ENCODE data around the gene LRRC32.

LRRC32 gene

GRCh38 chr11:76671237-76671592 is 668 bp upstream of the LRRC32 start:
- no peak for DNase-seq (ENCODE audit: low spot score)
- no peak for TF ChIP-seq CTCF (IDR thresholded peaks at IDR 0.05; ENCODE audit: extremely low read depth, missing control alignments)

- TF ChIP-seq CTCF (IDR thresholded peaks at IDR 0.05; ENCODE audit: extremely low read depth, missing control alignments): no peak
- no peak for DNase-seq (ENCODE audit: low spot score)
Measured at GRCh38 chr11:76669901-76670484, 554 bp downstream of the LRRC32 start.

- DNase-seq (ENCODE audit: low spot score): no peak
- no peak for TF ChIP-seq CTCF (IDR thresholded peaks at IDR 0.05; ENCODE audit: extremely low read depth, missing control alignments)
Measured at GRCh38 chr11:76668362-76669155, 2.0 kb downstream of the LRRC32 start.

DNA sequence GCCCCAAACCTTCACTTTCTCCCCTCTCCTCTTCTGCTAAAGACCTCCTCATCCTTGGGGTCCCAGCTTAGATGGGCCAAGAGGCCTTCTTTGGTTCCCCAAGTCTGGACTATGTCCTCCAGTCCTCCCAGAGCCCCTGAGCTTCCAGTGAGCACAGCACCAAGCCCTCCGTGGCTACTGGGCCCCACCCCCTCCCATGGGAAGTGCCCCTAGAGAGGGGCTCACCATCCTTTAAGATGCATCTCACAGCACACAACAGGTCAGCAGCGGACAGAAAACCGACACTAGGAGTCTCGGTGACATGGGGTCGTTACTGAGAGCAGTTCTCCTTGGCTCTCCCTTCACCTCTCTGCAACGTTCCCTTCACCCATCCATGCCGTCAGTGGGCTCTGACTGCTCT is 2.7 kb downstream of the LRRC32 start:
- no peak for DNase-seq (ENCODE audit: low spot score)

GRCh38 chr11:76667271-76667818 is 3.2 kb downstream of the LRRC32 start:
- DNase-seq (ENCODE audit: low spot score): no peak
- no peak for TF ChIP-seq CTCF (IDR thresholded peaks at IDR 0.05; ENCODE audit: extremely low read depth, missing control alignments)

More for the DNA sequence above, 2.7 kb downstream of the LRRC32 start:
- TF ChIP-seq CTCF (IDR thresholded peaks at IDR 0.05; ENCODE audit: extremely low read depth, missing control alignments): no peak

DNA sequence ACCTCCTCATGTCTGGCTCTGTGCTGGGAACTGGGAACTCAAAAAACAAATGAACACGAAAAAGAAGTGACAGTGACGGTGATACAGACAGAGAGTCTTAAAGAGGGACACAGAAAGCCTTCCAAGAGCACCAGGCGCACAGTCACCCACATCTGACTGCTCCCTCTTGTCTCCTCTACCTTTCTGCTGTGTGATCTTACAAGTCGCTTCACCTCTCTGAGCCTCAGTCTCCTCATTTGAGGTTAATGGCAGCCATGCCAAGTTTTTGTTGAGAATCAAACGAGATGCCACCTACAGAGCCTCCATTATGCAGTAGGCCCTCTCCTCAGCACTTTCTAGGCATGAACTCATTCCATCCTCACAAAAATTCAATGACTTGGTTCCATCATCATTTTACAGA is 3.7 kb downstream of the LRRC32 start:
- DNase-seq (ENCODE audit: low spot score): no peak
- no peak for TF ChIP-seq CTCF (IDR thresholded peaks at IDR 0.05; ENCODE audit: extremely low read depth, missing control alignments)

- TF ChIP-seq CTCF (IDR thresholded peaks at IDR 0.05; ENCODE audit: extremely low read depth, missing control alignments): no peak
- peak; percentile 71 for DNase-seq (ENCODE audit: low spot score)
Measured at GRCh38 chr11:76666408-76666807, 4.1 kb downstream of the LRRC32 start.
